Fibroblast of pulmonary artery (primary cell): ENCODE data around the gene WDR43.

Experiments used
- DNase-seq: peaks from one replicate; pipeline ENCODE4 v3.0.0-alpha.2; 2010; ENCODE audit warnings: low read depth
- H3K4me3 ChIP-seq: replicated peaks from 2 replicates; pipeline ENCODE4 v1.5.1; 2011; ENCODE audit warnings: low read depth, mild to moderate bottlenecking, control low read depth, low read length, moderate library complexity
- CTCF ChIP-seq: IDR thresholded peaks from 2 replicates; pipeline ENCODE4 v1.5.1; 2011; ENCODE audit warnings: mild to moderate bottlenecking, control low read depth, low read length, inconsistent platforms; ENCODE audit errors: missing control alignments

The WDR43 gene

GRCh38 chr2:28949617-28950305 is 55.3 kb downstream of the WDR43 start:
- no peak for DNase-seq
- TF ChIP-seq CTCF: no peak
- H3K4me3 ChIP-seq: no peak overlapping the region

GRCh38 chr2:28950941-28951630 is 56.6 kb downstream of the WDR43 start:
- H3K4me3 ChIP-seq: no peak overlapping the region
- no peak for DNase-seq
- TF ChIP-seq CTCF: no peak

- DNase-seq: peak; percentile 77
- H3K4me3 ChIP-seq: no peak overlapping the region
- no peak for TF ChIP-seq CTCF
These were observed 57.7 kb downstream of the WDR43 start for GRCh38 chr2:28951910-28952835.

GRCh38 chr2:28952836-28953211 is 58.4 kb downstream of the WDR43 start:
- DNase-seq: no peak
- H3K4me3 ChIP-seq: no peak overlapping the region
- TF ChIP-seq CTCF: peak; percentile 2

- no peak overlapping the region for H3K4me3 ChIP-seq
- DNase-seq: no peak
- TF ChIP-seq CTCF: no peak
These were observed 61.0 kb downstream of the WDR43 start for GRCh38 chr2:28955467-28955866.

GRCh38 chr2:28956415-28956826 is 62.0 kb downstream of the WDR43 start:
- peak; percentile 58 for DNase-seq
- peak overlapping the region; percentile 46 for H3K4me3 ChIP-seq
- TF ChIP-seq CTCF: peak; percentile 43
